Gastrocnemius medialis (tissue), 4 donors: ENCODE results near the gene S100A8. TPM values are rescaled to one million over a fixed set of nuclear protein-coding genes. Genes with fewer than 3 reads are reported as not detected.
"Not testable (repeated sequence)": the region's sequence is repeated elsewhere in the genome, so short reads cannot be mapped to it uniquely, and the experiment has no call there.

Experiments
- ATAC-seq, 2 donors: fragments of 150-250 bp; one replicate each; pipeline ENCODE4 v1.9.1; 2016
- DNase-seq, 2 donors: peaks; one replicate each; pipeline ENCODE4 v3.0.0-alpha.2; 2019
- H3K27ac ChIP-seq, 4 donors: fragments of 200-600 bp; sonication (generic); 1 replicate in 1 of 4; 2 replicates in 3 of 4; pipeline ENCODE4 v1.5.1; 2016 to 2018; ENCODE audit warnings: mild to moderate bottlenecking in 2 of 4, moderate library complexity in 1 of 4
- H3K27me3 ChIP-seq, 3 donors: fragments of 200-600 bp; sonication (generic) in 2 of 3; 1 replicate in 1 of 3; 2 replicates in 2 of 3; pipeline versions ENCODE4 v1.5.1 to v1.6.0; 2016 to 2019; ENCODE audit warnings: mild to moderate bottlenecking in 1 of 3, moderate library complexity in 1 of 3
- H3K36me3 ChIP-seq, 2 donors: fragments of 200-600 bp; sonication (generic) in 1 of 2; one replicate each; pipeline ENCODE4 v1.5.1; 2017 to 2018
- H3K4me1 ChIP-seq, 2 donors: fragments of 200-600 bp; sonication (generic) in 1 of 2; one replicate each; pipeline ENCODE4 v1.5.1; 2016 to 2017; ENCODE audit warnings: mild to moderate bottlenecking in 2 of 2
- H3K4me3 ChIP-seq, 4 donors: fragments of 200-600 bp; sonication (generic) in 3 of 4; 1 replicate in 1 of 4; 2 replicates in 3 of 4; pipeline ENCODE4 v1.5.1; 2016 to 2019; ENCODE audit warnings: mild to moderate bottlenecking in 2 of 4
- H3K9me3 ChIP-seq, 3 donors: fragments of 200-600 bp; sonication (generic) in 2 of 3; 1 replicate in 1 of 3; 2 replicates in 2 of 3; pipeline ENCODE4 v1.5.1; 2016 to 2019
- CTCF ChIP-seq, 5 experiments: fragments of 450-650 bp in 3 of 5; fragments of 200-600 bp in 2 of 5; sonication (generic) in 2 of 5; IDR thresholded peaks in 4 of 5; conservative IDR thresholded peaks in 1 of 5; 1 replicate in 4 of 5; 2 replicates in 1 of 5; pipeline ENCODE4 v1.5.1; 2016 to 2019; ENCODE audit warnings: antibody characterized with exemption in 5 of 5, mild to moderate bottlenecking in 3 of 5, moderate library complexity in 3 of 5
- POLR2A ChIP-seq, 2 donors: fragments of 450-650 bp; IDR thresholded peaks; one replicate each; pipeline ENCODE4 v1.6.1; 2017; ENCODE audit warnings: antibody characterized with exemption in 2 of 2, mild to moderate bottlenecking in 2 of 2, moderate library complexity in 2 of 2
- in situ Hi-C, 4 donors: fragments of 200-750 bp; cut with MboI; loops; one replicate each; pipeline versions ENCODE4 v1.15.0 to v1.8.0; 2017; ENCODE audit warnings: low sequenced_read_pairs in 4 of 4
- intact Hi-C: fragments of 100-400 bp; cut with DNase I; formaldehyde crosslinking; loops from one replicate; pipeline ENCODE4 v1.15.1; 2023; ENCODE audit warnings: low total_unique reads
- total RNA-seq, 4 donors: library from RNA; depleted of rRNA; stranded (reverse); fragments of >200 nt; gene quantifications; one replicate each; pipeline versions ENCODE4 v1.1.0 to v1.2.3, GENCODE V29; 2016

S100A8 gene
- total RNA-seq, 4 donors from 2014 or later = 4.2 to 41.6 (median 12.5) TPM

- H3K4me3 ChIP-seq = no peak overlapping the region
- intact Hi-C loops (no loop called here), in situ Hi-C loops (no loop called here)
- no peaks in the 10 kb centered on the region for H3K9me3 ChIP-seq
- no peak overlapping the region for H3K27ac ChIP-seq
- DNase-seq (no peak), ATAC-seq (no peak)
- H3K36me3 ChIP-seq = no peaks in the 10 kb centered on the region
- no peak for TF ChIP-seq CTCF (IDR thresholded peaks at IDR 0.05 in 4 of 5, conservative IDR thresholded peaks at IDR 0.05 in 1 of 5)
- TF ChIP-seq POLR2A (IDR thresholded peaks at IDR 0.05) = no peak
- no peaks in the 10 kb centered on the region for H3K4me1 ChIP-seq
- H3K27me3 ChIP-seq = peaks cover 0 to 3% (median 0%) of the 10 kb centered on the region in 3 donors
Observed at GRCh38 chr1:153428073-153428638, 37.3 kb upstream of the S100A8 start.

GRCh38 chr1:153426809-153427208 lies 35.9 kb upstream of the S100A8 start:
- ATAC-seq (no peak), DNase-seq (no peak)
- in situ Hi-C loops = no loop called here
- Histone ChIP-seq H3K36me3 (no peaks in the 10 kb centered on the region), H3K4me3 (no peak overlapping the region), H3K27me3 (peaks cover 0 to 3% (median 0%) of the 10 kb centered on the region in 3 donors), H3K9me3 (no peaks in the 10 kb centered on the region), H3K27ac (no peak overlapping the region), H3K4me1 (no peaks in the 10 kb centered on the region)
- TF ChIP-seq POLR2A (IDR thresholded peaks at IDR 0.05) (no peak), CTCF (IDR thresholded peaks at IDR 0.05 in 4 of 5, conservative IDR thresholded peaks at IDR 0.05 in 1 of 5) (no peak)
- intact Hi-C loops = no loop called here

- Histone ChIP-seq H3K4me3 (no peak overlapping the region), H3K9me3 (no peaks in the 10 kb centered on the region), H3K27ac (no peak overlapping the region), H3K27me3 (peaks cover 0 to 3% (median 0%) of the 10 kb centered on the region in 3 donors), H3K4me1 (no peaks in the 10 kb centered on the region), H3K36me3 (no peaks in the 10 kb centered on the region)
- ATAC-seq = no peak
- intact Hi-C loops (no loop called here), in situ Hi-C loops (no loop called here)
- DNase-seq = peak; percentile 23 to 27
- TF ChIP-seq POLR2A (IDR thresholded peaks at IDR 0.05) (no peak), CTCF (IDR thresholded peaks at IDR 0.05 in 4 of 5, conservative IDR thresholded peaks at IDR 0.05 in 1 of 5) (no peak)
Observed at GRCh38 chr1:153422450-153423068, 31.7 kb upstream of the S100A8 start.

- Histone ChIP-seq H3K4me3 (no peak overlapping the region), H3K9me3 (no peaks in the 10 kb centered on the region), H3K36me3 (no peaks in the 10 kb centered on the region), H3K27ac (no peak overlapping the region), H3K27me3 (no peaks in the 10 kb centered on the region), H3K4me1 (no peaks in the 10 kb centered on the region)
- intact Hi-C loops (no loop called here), in situ Hi-C loops (no loop called here)
- no peak for DNase-seq
- TF ChIP-seq POLR2A (IDR thresholded peaks at IDR 0.05) (no peak), CTCF (IDR thresholded peaks at IDR 0.05 in 4 of 5, conservative IDR thresholded peaks at IDR 0.05 in 1 of 5) (no peak)
- no peak for ATAC-seq
Observed at GRCh38 chr1:153420306-153420705, 29.4 kb upstream of the S100A8 start.

GRCh38 chr1:153419436-153419793 lies 28.5 kb upstream of the S100A8 start:
- H3K27me3 ChIP-seq, DNase-seq, H3K9me3 ChIP-seq, H3K27ac ChIP-seq, ATAC-seq, H3K4me3 ChIP-seq, intact Hi-C loops, H3K36me3 ChIP-seq, H3K4me1 ChIP-seq, in situ Hi-C loops: not testable (repeated sequence)

GRCh38 chr1:153418758-153419435 lies 28.0 kb upstream of the S100A8 start:
- H3K27me3 ChIP-seq, H3K4me1 ChIP-seq, intact Hi-C loops, DNase-seq, H3K9me3 ChIP-seq, H3K36me3 ChIP-seq, ATAC-seq, H3K27ac ChIP-seq, in situ Hi-C loops, H3K4me3 ChIP-seq: not testable (repeated sequence)
